ENCODE results near the gene KEL. TPM values are rescaled to one million over a fixed set of nuclear protein-coding genes. Genes with fewer than 3 reads are reported as not detected.
A peak's percentile ranks its signal among the peaks of the same experiment; 100 is the strongest.
"Not testable (repeated sequence)": the region's sequence is repeated elsewhere in the genome, so short reads cannot be mapped to it uniquely, and the experiment has no call there.

Gene KEL
- total RNA-seq, 1 donor from 2014 or later, result not detected

DNA sequence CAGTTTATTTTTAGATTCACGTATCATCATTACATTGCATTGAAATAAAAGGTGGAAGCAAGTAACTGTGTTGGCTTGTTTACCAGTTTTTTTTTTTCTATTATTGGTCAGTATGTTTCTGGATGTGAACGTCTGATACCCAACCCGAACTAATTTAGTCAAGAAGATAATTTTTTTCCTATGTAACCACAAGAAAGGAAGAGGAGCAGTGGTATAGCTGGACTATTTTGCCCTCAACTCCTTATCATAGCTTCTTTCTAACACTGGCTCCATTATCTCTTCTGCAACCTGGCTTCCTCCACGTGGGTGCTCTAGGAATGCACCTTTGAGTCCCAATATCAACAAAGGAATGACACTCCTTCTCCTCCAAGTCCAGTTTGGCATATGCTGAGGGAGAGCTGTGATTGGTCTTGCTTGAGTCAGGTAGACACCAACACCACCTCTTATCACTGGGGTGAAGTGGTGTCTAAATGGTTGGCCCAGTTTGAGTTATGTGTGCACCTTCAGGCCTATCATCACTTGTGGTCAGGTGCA lies 35.4 kb upstream of the KEL start:
- DNase-seq (ENCODE audit: low read depth) (no peak), FAIRE-seq (no peak)
- no peak overlapping the region for H3K4me3 ChIP-seq (ENCODE audit: low read depth, low read length)
- TF ChIP-seq, protein P1, sequence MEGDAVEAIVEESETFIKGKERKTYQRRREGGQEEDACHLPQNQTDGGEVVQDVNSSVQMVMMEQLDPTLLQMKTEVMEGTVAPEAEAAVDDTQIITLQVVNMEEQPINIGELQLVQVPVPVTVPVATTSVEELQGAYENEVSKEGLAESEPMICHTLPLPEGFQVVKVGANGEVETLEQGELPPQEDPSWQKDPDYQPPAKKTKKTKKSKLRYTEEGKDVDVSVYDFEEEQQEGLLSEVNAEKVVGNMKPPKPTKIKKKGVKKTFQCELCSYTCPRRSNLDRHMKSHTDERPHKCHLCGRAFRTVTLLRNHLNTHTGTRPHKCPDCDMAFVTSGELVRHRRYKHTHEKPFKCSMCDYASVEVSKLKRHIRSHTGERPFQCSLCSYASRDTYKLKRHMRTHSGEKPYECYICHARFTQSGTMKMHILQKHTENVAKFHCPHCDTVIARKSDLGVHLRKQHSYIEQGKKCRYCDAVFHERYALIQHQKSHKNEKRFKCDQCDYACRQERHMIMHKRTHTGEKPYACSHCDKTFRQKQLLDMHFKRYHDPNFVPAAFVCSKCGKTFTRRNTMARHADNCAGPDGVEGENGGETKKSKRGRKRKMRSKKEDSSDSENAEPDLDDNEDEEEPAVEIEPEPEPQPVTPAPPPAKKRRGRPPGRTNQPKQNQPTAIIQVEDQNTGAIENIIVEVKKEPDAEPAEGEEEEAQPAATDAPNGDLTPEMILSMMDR (IDR thresholded peaks at IDR 0.05; ENCODE audit: insufficient read depth, low read length, severe bottlenecking), result no peak
- no peaks in the 10 kb centered on the region for H3K27me3 ChIP-seq (ENCODE audit: control insufficient read depth, insufficient read depth, low read length)
- no peaks in the 10 kb centered on the region for H3K36me3 ChIP-seq (ENCODE audit: control insufficient read depth, insufficient read depth, low read length)

DNA sequence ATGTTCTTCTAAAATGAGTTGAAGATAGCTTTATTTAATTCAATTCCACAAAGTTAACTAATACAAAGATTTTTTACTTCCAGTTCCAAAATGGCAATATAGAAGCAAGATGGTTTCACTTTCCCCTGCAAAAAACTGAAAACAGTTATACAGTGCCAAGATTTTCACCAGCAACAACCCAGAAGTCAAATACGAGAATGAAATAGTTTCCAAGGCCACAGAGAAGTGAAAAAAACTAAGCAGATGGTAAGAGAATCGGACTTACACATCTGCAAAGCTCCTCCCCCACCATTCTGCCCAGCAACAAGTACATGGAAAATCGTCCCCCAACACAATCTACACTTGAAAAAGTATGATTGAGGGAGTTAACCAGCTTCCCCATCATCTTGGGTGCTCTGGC lies 30.3 kb upstream of the KEL start:
- no peak for FAIRE-seq
- TF ChIP-seq, protein P1 (IDR thresholded peaks at IDR 0.05; ENCODE audit: insufficient read depth, low read length, severe bottlenecking), result no peak
- no peaks in the 10 kb centered on the region for H3K36me3 ChIP-seq (ENCODE audit: control insufficient read depth, insufficient read depth, low read length)

DNA sequence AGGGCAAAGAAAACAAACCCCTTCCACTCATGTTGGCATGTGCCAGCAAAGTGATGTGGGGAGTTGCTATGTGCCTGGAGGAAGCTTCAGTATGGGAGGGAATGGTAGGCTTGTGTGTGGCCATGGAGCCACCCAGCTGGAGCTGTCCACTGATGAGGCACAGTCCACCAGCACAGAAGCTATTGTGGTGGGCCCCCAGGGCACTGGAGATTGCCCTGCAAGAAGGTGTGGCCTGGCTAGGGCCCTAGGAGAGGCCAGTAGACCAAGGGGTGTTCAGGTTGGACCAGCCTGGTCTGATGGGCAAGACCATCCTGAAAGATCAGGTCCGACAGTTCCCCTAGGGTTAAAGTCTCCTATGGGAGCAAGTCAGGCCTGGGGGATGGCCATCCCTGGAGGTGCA lies 22.1 kb upstream of the KEL start:
- TF ChIP-seq, protein P1 (IDR thresholded peaks at IDR 0.05; ENCODE audit: insufficient read depth, low read length, severe bottlenecking), result no peak
- no peaks in the 10 kb centered on the region for H3K27me3 ChIP-seq (ENCODE audit: control insufficient read depth, insufficient read depth, low read length)
- no peaks in the 10 kb centered on the region for H3K36me3 ChIP-seq (ENCODE audit: control insufficient read depth, insufficient read depth, low read length)
- H3K4me3 ChIP-seq (ENCODE audit: low read depth, low read length), result no peak overlapping the region
- DNase-seq (ENCODE audit: low read depth) (no peak), FAIRE-seq (peak; percentile 13)

More for the DNA sequence above, 30.3 kb upstream of the KEL start:
- Histone ChIP-seq H3K4me3 (ENCODE audit: low read depth, low read length) (no peak overlapping the region), H3K27me3 (ENCODE audit: control insufficient read depth, insufficient read depth, low read length) (no peaks in the 10 kb centered on the region)
- no peak for DNase-seq (ENCODE audit: low read depth)

DNA sequence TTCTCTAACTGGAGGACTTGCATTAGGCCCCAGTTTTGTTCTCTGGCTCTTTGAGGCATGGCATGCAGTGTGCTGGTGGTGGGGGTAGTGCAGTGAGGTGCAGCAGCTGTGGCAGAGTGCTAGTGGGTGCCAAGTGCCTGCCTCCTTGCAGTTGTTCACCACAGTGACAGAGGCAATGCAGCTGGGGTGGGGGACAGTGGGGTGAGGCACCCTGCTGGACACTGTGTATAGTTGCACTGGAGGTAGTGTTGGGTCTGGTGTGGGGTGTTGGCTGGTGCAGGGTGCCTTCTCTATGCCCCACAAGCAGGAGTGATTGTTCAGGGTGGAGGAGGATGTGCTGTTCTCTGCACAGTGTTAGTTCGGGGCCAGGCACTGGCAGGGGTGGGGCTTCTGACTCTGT lies 21.7 kb upstream of the KEL start:
- TF ChIP-seq, protein P1 (IDR thresholded peaks at IDR 0.05; ENCODE audit: insufficient read depth, low read length, severe bottlenecking), result no peak
- FAIRE-seq (no peak), DNase-seq (ENCODE audit: low read depth) (no peak)
- no peaks in the 10 kb centered on the region for H3K27me3 ChIP-seq (ENCODE audit: control insufficient read depth, insufficient read depth, low read length)
- H3K36me3 ChIP-seq (ENCODE audit: control insufficient read depth, insufficient read depth, low read length), result no peaks in the 10 kb centered on the region
- H3K4me3 ChIP-seq (ENCODE audit: low read depth, low read length), result no peak overlapping the region

DNA sequence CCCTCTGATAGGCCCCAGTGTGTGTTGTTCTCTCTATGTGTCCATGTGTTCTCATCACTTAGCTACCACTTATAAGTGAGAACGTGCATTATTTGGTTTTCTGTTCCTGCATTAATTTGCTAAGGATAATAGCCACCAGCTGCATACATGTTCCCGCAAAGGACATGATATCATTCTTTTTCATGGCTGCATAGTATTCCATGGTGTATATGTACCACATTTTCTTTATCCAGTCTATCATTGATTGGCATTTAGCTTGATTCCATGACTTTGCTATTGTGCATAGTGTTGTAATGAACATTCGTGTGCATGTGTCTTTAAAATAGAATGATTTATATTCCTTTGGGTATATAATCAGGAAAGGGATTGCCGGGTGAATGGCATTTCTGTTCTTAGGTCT lies 16.2 kb upstream of the KEL start:
- not testable (repeated sequence) for H3K36me3 ChIP-seq (ENCODE audit: control insufficient read depth, insufficient read depth, low read length); H3K27me3 ChIP-seq (ENCODE audit: control insufficient read depth, insufficient read depth, low read length); H3K4me3 ChIP-seq (ENCODE audit: low read depth, low read length); FAIRE-seq; DNase-seq (ENCODE audit: low read depth)

DNA sequence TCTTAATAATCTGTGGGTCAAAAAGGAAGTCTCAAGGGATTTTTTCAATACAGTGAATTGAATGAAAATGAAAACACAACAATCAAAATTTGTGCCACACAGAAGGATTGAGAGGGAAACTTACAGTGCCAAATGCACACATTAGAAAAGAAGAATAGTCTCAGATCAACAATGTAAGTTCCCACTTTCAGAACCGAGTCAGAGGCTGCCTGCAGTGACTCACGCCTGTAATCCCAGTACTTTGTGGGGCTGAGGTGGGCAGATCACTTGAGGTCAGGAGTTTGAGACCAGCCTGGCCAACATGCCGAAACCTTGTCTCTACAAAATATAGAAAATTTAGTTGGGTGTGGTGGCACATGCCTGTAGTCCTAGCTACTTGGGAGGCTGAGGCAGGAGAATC lies 12.5 kb upstream of the KEL start:
- no peak for FAIRE-seq
- H3K27me3 ChIP-seq (ENCODE audit: control insufficient read depth, insufficient read depth, low read length), result no peaks in the 10 kb centered on the region
- TF ChIP-seq, protein P1 (IDR thresholded peaks at IDR 0.05; ENCODE audit: insufficient read depth, low read length, severe bottlenecking), result no peak
- H3K4me3 ChIP-seq (ENCODE audit: low read depth, low read length), result no peak overlapping the region
- H3K36me3 ChIP-seq (ENCODE audit: control insufficient read depth, insufficient read depth, low read length), result no peaks in the 10 kb centered on the region
- DNase-seq (ENCODE audit: low read depth), result no peak

Measured in bronchial epithelial cell (primary cell).